ENCODE results near the gene PPIC.
"Not testable (repeated sequence)": the region's sequence is repeated elsewhere in the genome, so short reads cannot be mapped to it uniquely, and the experiment has no call there.

PPIC gene

GRCh38 chr5:122978644-122979297, 57.8 kb downstream of the PPIC start:
- no peak for TF ChIP-seq CTCF (conservative IDR thresholded peaks at IDR 0.05; ENCODE audit: low read depth, low read length)
- DNase-seq (ENCODE audit: low read depth) = no peak
- H3K4me3 ChIP-seq (ENCODE audit: low read length) = no peak overlapping the region

GRCh38 chr5:122978068-122978467, 58.5 kb downstream of the PPIC start:
- DNase-seq (ENCODE audit: low read depth) = no peak
- TF ChIP-seq CTCF (conservative IDR thresholded peaks at IDR 0.05; ENCODE audit: low read depth, low read length) = no peak
- H3K4me3 ChIP-seq (ENCODE audit: low read length) = no peak overlapping the region

- no peak overlapping the region for H3K4me3 ChIP-seq (ENCODE audit: low read length)
- no peak for DNase-seq (ENCODE audit: low read depth)
- TF ChIP-seq CTCF (conservative IDR thresholded peaks at IDR 0.05; ENCODE audit: low read depth, low read length) = no peak
Observed at GRCh38 chr5:122977319-122977718, 59.2 kb downstream of the PPIC start.

GRCh38 chr5:122974251-122974650, 62.3 kb downstream of the PPIC start:
- not testable (repeated sequence) for DNase-seq (ENCODE audit: low read depth); H3K4me3 ChIP-seq (ENCODE audit: low read length)

GRCh38 chr5:122973759-122974158, 62.8 kb downstream of the PPIC start:
- H3K4me3 ChIP-seq (ENCODE audit: low read length); DNase-seq (ENCODE audit: low read depth): not testable (repeated sequence)
